GM23338 (cell line): ENCODE results near the gene RXRA. TPM values are rescaled to one million over a fixed set of nuclear protein-coding genes. Genes with fewer than 3 reads are reported as not detected.

ENCODE experiments used
- ATAC-seq: fragments of 200-7000 bp; cut with Tn5 transposase; 3 replicates; pipeline ENCODE4 v1.9.1; 2020
- DNase-seq: peaks from one replicate; pipeline ENCODE4 v3.0.0-alpha.2; 2015; ENCODE audit warnings: low spot score
- H2AFZ ChIP-seq: fragments of 200-600 bp; sonication (generic); 2 replicates; pipeline ENCODE4 v1.8.0; 2016; ENCODE audit warnings: antibody characterized with exemption, mild to moderate bottlenecking, moderate library complexity
- H3F3A ChIP-seq: fragments of 200-600 bp; sonication (generic); replicated peaks from 2 replicates; pipeline ENCODE4 v1.8.0; 2017; ENCODE audit warnings: antibody characterized with exemption, mixed run types, low read depth
- H3K27ac ChIP-seq: fragments of 200-600 bp; sonication (generic); 2 replicates; pipeline ENCODE4 v1.6.1; 2016; ENCODE audit warnings: low read depth
- H3K27me3 ChIP-seq: fragments of 200-600 bp; sonication (generic); 2 replicates; pipeline ENCODE4 v1.8.0; 2016; ENCODE audit warnings: mild to moderate bottlenecking, mixed run types, moderate library complexity; ENCODE audit not compliant: insufficient read depth
- H3K36me3 ChIP-seq: fragments of 200-600 bp; sonication (generic); 2 replicates; pipeline ENCODE4 v1.8.0; 2016; ENCODE audit warnings: mild to moderate bottlenecking; ENCODE audit not compliant: insufficient read depth
- H3K4me1 ChIP-seq: fragments of 200-600 bp; sonication (generic); 2 replicates; pipeline ENCODE4 v1.8.0; 2016; ENCODE audit warnings: mild to moderate bottlenecking, moderate library complexity; ENCODE audit not compliant: insufficient read depth
- H3K4me2 ChIP-seq: fragments of 200-600 bp; sonication (generic); 2 replicates; pipeline ENCODE4 v1.7.1; 2017; ENCODE audit warnings: mixed run types
- H3K4me3 ChIP-seq: fragments of 200-600 bp; sonication (generic); 2 replicates; pipeline ENCODE4 v1.6.1; 2016; ENCODE audit warnings: mixed run types
- H3K79me2 ChIP-seq: fragments of 200-600 bp; sonication (generic); replicated peaks from 2 replicates; pipeline ENCODE4 v1.8.0; 2017; ENCODE audit warnings: mild to moderate bottlenecking; ENCODE audit not compliant: insufficient read depth
- H3K9me2 ChIP-seq: fragments of 200-600 bp; sonication (generic); 2 replicates; pipeline ENCODE4 v1.8.0; 2017; ENCODE audit not compliant: insufficient read depth
- H4K20me1 ChIP-seq: fragments of 200-600 bp; sonication (generic); replicated peaks from 2 replicates; pipeline ENCODE4 v1.8.0; 2017; ENCODE audit warnings: mild to moderate bottlenecking; ENCODE audit not compliant: insufficient read depth
- H3K27ac Mint-ChIP-seq: 2 replicates; pipeline ENCODE4 v1.8.0; 2020; ENCODE audit warnings: inconsistent platforms, mild to moderate bottlenecking, moderate library complexity, mixed read lengths
- H3K27me3 Mint-ChIP-seq: 3 replicates; pipeline ENCODE4 v1.8.0; 2022; ENCODE audit warnings: low read depth, mild to moderate bottlenecking, moderate library complexity, mixed read lengths, inconsistent platforms; ENCODE audit not compliant: insufficient read depth, poor library complexity
- H3K36me3 Mint-ChIP-seq: 3 replicates; pipeline ENCODE4 v1.8.0; 2021; ENCODE audit warnings: low read depth, mild to moderate bottlenecking, inconsistent platforms, moderate library complexity, mixed read lengths
- H3K4me1 Mint-ChIP-seq: 3 replicates; pipeline ENCODE4 v1.8.0; 2020; ENCODE audit warnings: mild to moderate bottlenecking, inconsistent platforms, mixed read lengths
- H3K4me3 Mint-ChIP-seq: 3 replicates; pipeline ENCODE4 v1.8.0; 2021; ENCODE audit warnings: moderate library complexity, mild to moderate bottlenecking, inconsistent platforms, mixed read lengths
- H3K9me3 Mint-ChIP-seq: 3 replicates; pipeline ENCODE4 v1.8.0; 2020; ENCODE audit warnings: moderate library complexity, mild to moderate bottlenecking, inconsistent platforms, mixed read lengths
- CTCF ChIP-seq, 2 experiments: fragments of 200-600 bp in 1 of 2; sonication (generic) in 1 of 2; conservative IDR thresholded peaks; 2 replicates each; pipeline versions ENCODE4 v1.5.1 to v1.6.1; 2016 to 2017; ENCODE audit warnings: antibody characterized with exemption in 2 of 2, low read depth in 2 of 2, mild to moderate bottlenecking in 2 of 2, moderate library complexity in 1 of 2
- EZH2 ChIP-seq: fragments of 200-600 bp; sonication (generic); IDR thresholded peaks from one replicate; pipeline ENCODE4 v1.8.0; 2017; ENCODE audit warnings: antibody characterized with exemption, mild to moderate bottlenecking, low read depth; ENCODE audit not compliant: unreplicated experiment
- EZH2phosphoT487 ChIP-seq: fragments of 200-600 bp; sonication (generic); IDR thresholded peaks from one replicate; pipeline ENCODE4 v1.8.1; 2018; ENCODE audit warnings: antibody characterized with exemption; ENCODE audit not compliant: unreplicated experiment
- NANOG ChIP-seq: IDR thresholded peaks from 2 replicates; pipeline ENCODE4 v1.6.1; 2016; ENCODE audit warnings: antibody characterized with exemption, borderline replicate concordance
- REST ChIP-seq: IDR thresholded peaks from one replicate; pipeline ENCODE4 v1.6.1; 2018; ENCODE audit warnings: antibody characterized with exemption; ENCODE audit not compliant: unreplicated experiment
- STAT1 ChIP-seq: IDR thresholded peaks from one replicate; pipeline ENCODE4 v1.6.1; 2016; ENCODE audit warnings: antibody characterized with exemption; ENCODE audit not compliant: unreplicated experiment
- ZNF114 ChIP-seq: fragments of 250-450 bp; sonication (Bioruptor Pico); IDR thresholded peaks from 2 replicates; pipeline ENCODE4 v1.5.0; 2020; ENCODE audit warnings: mild to moderate bottlenecking, moderate library complexity
- ZNF462 ChIP-seq: fragments of 250-450 bp; sonication (Bioruptor Pico); IDR thresholded peaks from 2 replicates; pipeline ENCODE4 v1.5.0; 2020; ENCODE audit warnings: mild to moderate bottlenecking, moderate library complexity
- polyA plus RNA-seq: library from polyadenylated mRNA; unstranded; fragments of >200 nt; fragmentation: Nextera tagmentation; extraction: Ambion mirVana; gene quantifications from 2 replicates; pipeline ENCODE4 v1.2.1, GENCODE V29; 2016
- total RNA-seq: library from RNA; depleted of rRNA; stranded (reverse); fragments of >200 nt; shearing (Covaris generic); gene quantifications from 2 replicates; pipeline ENCODE4 v1.2.3, GENCODE V29; 2014

The RXRA gene
- total and polyA plus RNA-seq, 2 experiments from 2014 or later: 4.9 to 17.9 TPM

- no peak for TF ChIP-seq REST
- TF ChIP-seq STAT1: no peak
These were observed 31.4 kb downstream of the RXRA start (continued) for GRCh38 chr9:134357631-134358025.

- Histone ChIP-seq H3K4me3 (no peak overlapping the region), H2AFZ (no peak overlapping the region), H3K9me2 (no peaks in the 10 kb centered on the region), H3K4me1 (no peaks in the 10 kb centered on the region), H3K27me3 (no peaks in the 10 kb centered on the region), H4K20me1 (no peaks in the 10 kb centered on the region; the same call in none of the 2 replicates), H3K4me2 (no peak overlapping the region), H3K79me2 (peaks cover 52% of the 10 kb centered on the region), H3F3A (no peaks in the 10 kb centered on the region), H3K27ac (no peak overlapping the region), H3K36me3 (no peaks in the 10 kb centered on the region)
- Mint-ChIP-seq H3K27ac (no peak overlapping the region), H3K4me3 (no peak overlapping the region), H3K9me3 (no peaks in the 10 kb centered on the region), H3K27me3 (peaks cover 4% of the 10 kb centered on the region), H3K36me3 (no peaks in the 10 kb centered on the region), H3K4me1 (peaks cover 3% of the 10 kb centered on the region; the same call in 2 of the 3 replicates)
- no peak for TF ChIP-seq EZH2phosphoT487
- no peak for TF ChIP-seq NANOG
- no peak for TF ChIP-seq ZNF114 (CRISPR knock-in tag)
- no peak for TF ChIP-seq EZH2
- no peak for TF ChIP-seq STAT1
- TF ChIP-seq CTCF (conservative IDR thresholded peaks at IDR 0.05; ENCODE audit: low read depth in 2 of 2): no peak
- TF ChIP-seq ZNF462 (CRISPR knock-in tag): no peak
- DNase-seq (no peak), ATAC-seq (no peak)
These were observed 31.9 kb downstream of the RXRA start for GRCh38 chr9:134358026-134358661.
